HG03066 (cell line): ENCODE data around the gene TOR1AIP2.
"Not testable (repeated sequence)": the region's sequence is repeated elsewhere in the genome, so short reads cannot be mapped to it uniquely, and the experiment has no call there.

Experiments
- ATAC-seq: cut with Tn5 transposase; IDR thresholded peaks from one replicate; pipeline ENCODE4 v1.9.1; 2021; ENCODE audit warnings: low read depth; ENCODE audit not compliant: unreplicated experiment

Gene TOR1AIP2

DNA sequence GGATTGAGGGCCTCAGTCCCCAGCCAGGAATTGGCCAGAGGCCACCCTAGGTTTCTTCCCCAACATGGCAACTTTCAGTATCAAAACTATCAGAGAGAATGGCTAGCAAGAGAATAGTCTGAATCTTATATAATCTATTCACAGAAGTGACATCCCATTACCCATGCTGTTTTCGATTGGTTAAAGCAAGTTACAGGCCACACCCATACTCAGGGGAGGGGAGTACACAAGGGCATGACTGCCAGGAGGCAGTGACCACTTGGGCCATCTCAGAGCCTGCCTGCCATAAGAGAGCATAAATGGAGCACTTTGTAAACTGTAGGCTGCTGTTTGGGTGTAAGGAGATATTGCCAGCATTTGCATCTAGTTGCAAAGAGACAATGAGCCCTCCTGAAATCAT is 69.1 kb downstream of the TOR1AIP2 start:
- ATAC-seq: no peak

DNA sequence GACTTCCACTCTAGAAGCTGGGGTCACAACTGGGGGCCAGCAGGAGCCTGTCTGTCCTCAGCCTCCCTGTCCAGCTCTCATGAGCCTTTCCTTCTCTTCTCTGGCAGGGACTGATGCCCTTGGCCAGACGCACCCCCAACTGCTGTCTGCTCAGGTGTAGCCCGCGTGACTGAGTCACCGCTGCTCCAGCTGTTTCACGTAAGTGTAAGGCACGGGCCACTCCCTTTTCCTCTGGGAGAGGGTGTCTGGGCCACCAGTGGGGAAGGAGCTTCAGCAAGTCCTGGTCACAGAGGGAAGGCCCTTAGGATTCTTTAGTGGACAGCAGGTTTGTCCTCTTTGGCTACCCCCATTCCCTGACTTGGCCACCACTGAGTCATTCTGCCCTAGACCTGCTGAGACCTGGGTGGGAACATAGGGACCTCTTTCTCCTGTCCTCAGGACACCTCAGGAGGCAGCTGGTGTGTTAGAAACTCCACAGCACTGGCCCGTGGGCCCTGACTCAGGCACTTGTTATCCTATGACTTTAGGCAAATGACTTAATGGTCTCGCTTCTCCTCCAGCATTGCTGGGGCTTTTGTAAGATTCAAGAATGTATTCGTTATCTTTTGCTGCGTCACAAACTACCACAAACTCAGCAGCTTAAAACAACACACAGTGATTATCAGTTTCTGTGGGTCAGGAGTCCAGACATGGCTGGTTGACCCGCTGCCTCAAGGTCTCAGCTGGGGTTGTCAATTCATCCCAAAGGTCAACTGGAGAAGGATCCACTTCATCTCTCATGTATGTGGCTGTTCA is 69.7 kb downstream of the TOR1AIP2 start:
- ATAC-seq: no peak

DNA sequence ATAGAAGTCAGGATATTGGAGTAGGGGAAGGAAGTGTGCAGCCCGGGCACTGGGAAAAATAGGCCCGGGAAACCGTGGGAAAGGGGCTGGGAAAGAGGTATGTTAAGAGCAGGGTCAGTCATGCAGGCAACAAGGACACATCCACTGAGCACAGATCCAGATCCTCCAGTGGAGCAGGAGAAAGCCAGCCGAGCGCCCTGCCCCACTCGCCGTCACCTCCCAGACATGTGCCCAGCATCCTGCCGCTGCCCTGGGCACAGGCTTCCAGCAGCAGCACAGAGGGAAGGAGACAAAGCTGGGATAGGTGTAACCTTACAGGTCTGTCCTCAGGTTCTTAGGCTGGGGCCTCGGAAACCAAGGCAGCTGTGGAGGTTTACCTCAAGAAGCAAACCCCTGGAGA is 70.3 kb downstream of the TOR1AIP2 start:
- no peak for ATAC-seq

GRCh38 chr1:179806333-179806732 is 71.3 kb downstream of the TOR1AIP2 start:
- ATAC-seq: no peak

- ATAC-seq: no peak
Observed at GRCh38 chr1:179805291-179806195, 72.1 kb downstream of the TOR1AIP2 start.

GRCh38 chr1:179804417-179804816 is 73.2 kb downstream of the TOR1AIP2 start:
- ATAC-seq: not testable (repeated sequence)

- no peak for ATAC-seq
Observed at GRCh38 chr1:179803918-179804317, 73.7 kb downstream of the TOR1AIP2 start.

DNA sequence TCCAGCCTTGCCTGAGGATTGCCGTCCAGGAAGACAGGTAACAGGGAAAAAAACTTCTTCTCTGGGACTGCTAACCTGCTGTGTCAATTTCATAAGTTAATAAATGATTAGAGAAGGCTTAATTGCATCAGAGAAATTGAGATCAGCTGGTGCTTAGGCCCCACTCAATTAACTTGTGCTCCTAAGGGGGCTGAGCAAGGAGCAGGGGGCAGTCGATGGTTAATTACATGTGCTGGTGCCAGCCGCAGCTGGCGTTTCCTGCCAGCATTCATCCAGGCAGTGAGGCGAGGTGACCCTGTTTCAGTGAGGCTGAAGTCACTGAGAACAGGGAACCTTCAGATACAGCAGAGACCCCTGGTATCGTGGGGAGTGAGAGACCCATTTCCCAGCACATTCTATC is 74.5 kb downstream of the TOR1AIP2 start:
- ATAC-seq: no peak

- ATAC-seq: no peak
Observed at GRCh38 chr1:179800481-179800880, 77.1 kb downstream of the TOR1AIP2 start.

- ATAC-seq: no peak
Observed at GRCh38 chr1:179798864-179799516, 78.6 kb downstream of the TOR1AIP2 start.

- ATAC-seq: no peak
Observed at GRCh38 chr1:179798213-179798863, 79.3 kb downstream of the TOR1AIP2 start.

DNA sequence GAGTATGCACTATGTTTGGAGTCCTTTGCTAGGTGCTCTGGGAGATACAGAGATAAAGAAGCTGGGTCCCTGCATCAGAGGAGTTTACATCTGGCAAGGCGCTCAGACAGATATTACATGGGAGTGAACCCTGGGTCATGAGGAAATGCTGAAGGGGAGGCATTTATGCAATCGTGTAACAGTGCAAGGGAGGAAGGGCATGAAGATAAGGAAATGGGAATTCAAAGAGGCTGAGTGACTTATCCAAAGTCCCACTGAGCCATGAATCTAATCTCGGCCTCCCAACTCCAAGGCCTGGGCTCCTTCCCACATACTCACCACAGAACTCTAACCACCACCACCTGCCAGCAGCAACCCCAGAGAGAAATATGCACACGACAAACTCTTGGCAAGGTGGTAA is 82.9 kb downstream of the TOR1AIP2 start:
- ATAC-seq: no peak

DNA sequence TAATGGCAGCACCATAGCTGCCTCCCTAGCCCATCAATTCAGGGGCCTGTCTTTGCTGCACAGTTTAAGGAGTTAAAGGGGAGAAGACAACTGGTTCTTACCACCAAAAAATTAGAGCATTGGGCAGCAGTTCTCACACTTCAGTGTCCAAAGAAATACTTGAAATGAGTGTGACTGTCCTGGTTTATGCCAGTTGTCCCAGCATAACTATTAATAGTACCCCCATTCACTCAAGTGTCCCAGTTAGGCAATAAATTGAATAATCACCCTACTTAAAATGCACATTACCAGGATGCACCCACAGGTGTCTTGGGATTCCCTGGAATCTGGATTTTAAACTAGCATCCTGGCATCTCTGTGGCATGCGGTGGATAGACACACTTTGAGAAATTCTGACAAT is 83.5 kb downstream of the TOR1AIP2 start:
- no peak for ATAC-seq

DNA sequence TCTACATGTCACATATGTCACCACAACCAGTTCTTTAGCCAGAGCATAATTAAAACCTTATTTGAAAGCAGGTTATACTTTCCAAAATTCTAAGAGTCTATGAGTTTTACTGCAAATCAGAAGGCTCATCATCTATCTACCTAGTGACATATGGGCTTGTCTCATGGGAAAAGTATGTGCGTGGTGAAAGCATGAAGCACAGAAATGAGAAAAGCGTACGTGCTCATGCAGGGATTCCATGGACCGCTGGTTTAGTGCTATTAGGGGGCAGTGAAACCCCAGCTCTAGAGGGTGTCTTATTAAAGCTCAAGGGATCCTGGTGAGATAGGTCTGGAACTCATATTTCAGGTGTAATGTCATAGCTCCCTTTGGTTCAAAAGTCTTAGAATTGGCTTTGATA is 84.3 kb downstream of the TOR1AIP2 start:
- no peak for ATAC-seq
